GM12874 (cell line): ENCODE measurements around the gene MEG3.
A peak's percentile ranks its signal among the peaks of the same experiment; 100 is the strongest.

ENCODE experiments used
- CTCF ChIP-seq: IDR thresholded peaks from 2 replicates; pipeline ENCODE4 v1.5.1; 2011; ENCODE audit warnings: low read depth, mild to moderate bottlenecking, control low read depth, low read length, moderate library complexity; ENCODE audit not compliant: insufficient read depth

Gene MEG3

GRCh38 chr14:100846309-100846859 lies 20.5 kb downstream of the MEG3 start:
- TF ChIP-seq CTCF = no peak

GRCh38 chr14:100849115-100849781 lies 23.3 kb downstream of the MEG3 start:
- no peak for TF ChIP-seq CTCF

- TF ChIP-seq CTCF = peak; percentile 89
These were observed 25.1 kb downstream of the MEG3 start for GRCh38 chr14:100850841-100851585.

- TF ChIP-seq CTCF = no peak
These were observed 25.6 kb downstream of the MEG3 start for GRCh38 chr14:100851586-100851916.

GRCh38 chr14:100851946-100852620 lies 26.2 kb downstream of the MEG3 start:
- no peak for TF ChIP-seq CTCF

- no peak for TF ChIP-seq CTCF
These were observed 28.5 kb downstream of the MEG3 start for GRCh38 chr14:100854435-100854834.

- no peak for TF ChIP-seq CTCF
These were observed 29.5 kb downstream of the MEG3 start for GRCh38 chr14:100855256-100855930.
